Measurements from ENCODE around the gene FBLN1.

DNA sequence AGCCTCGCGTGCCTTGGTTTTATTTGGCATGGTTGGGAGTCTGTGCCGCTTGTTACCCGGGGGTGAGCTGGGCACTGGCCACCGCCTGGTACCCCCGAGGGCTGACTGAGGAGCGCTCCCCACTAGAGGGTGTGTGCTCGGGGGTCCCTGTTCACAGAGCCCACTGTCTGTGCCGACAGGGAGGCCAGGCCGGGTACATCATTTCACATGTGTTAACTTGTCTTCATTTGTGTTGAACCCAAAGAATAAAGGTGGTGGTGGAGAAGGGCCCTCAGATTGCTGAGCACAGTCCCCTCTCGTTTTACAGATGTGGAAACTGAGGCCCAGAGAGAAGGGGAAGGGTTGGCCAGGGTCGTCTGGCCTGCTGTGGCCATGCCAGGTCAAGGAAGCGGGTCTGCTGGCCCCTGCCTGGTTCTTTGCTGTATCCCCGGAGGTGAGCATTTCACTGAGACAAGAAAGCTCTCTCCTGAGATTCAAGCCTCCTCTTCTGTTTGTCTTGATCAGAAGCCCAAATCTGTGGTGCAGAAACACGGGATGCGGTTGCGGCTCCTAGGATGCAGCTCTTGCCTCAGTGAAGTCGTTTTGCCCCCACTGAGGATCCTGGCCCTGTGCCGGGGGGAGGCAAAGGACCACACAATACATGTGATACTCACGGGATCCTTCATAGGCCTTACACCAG lies 60.8 kb downstream of the FBLN1 start:
- TF ChIP-seq CSDC2 (CRISPR knock-in tag; IDR thresholded peaks at IDR 0.05) = no peak
- no peak for TF ChIP-seq ARNTL (CRISPR knock-in tag; IDR thresholded peaks at IDR 0.05; ENCODE audit: borderline replicate concordance, low read depth)
- TF ChIP-seq, protein P1, sequence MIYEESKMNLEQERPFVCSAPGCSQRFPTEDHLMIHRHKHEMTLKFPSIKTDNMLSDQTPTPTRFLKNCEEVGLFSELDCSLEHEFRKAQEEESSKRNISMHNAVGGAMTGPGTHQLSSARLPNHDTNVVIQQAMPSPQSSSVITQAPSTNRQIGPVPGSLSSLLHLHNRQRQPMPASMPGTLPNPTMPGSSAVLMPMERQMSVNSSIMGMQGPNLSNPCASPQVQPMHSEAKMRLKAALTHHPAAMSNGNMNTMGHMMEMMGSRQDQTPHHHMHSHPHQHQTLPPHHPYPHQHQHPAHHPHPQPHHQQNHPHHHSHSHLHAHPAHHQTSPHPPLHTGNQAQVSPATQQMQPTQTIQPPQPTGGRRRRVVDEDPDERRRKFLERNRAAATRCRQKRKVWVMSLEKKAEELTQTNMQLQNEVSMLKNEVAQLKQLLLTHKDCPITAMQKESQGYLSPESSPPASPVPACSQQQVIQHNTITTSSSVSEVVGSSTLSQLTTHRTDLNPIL (CRISPR knock-in tag; IDR thresholded peaks at IDR 0.05; ENCODE audit: low read depth) = no peak
- TF ChIP-seq SNAI2 (CRISPR knock-in tag; IDR thresholded peaks at IDR 0.05) = no peak
